Stimulated activated CD4-positive, alpha-beta T cell treated with anti-CD3 and anti-CD28 coated beads, Interleukin-4, amount 100 ng/mL, for 24 hours (primary cell): ENCODE data around the gene SIK1.
"Not testable (repeated sequence)": the region's sequence is repeated elsewhere in the genome, so short reads cannot be mapped to it uniquely, and the experiment has no call there.

ENCODE experiments used
- DNase-seq: peaks from one replicate; pipeline ENCODE4 v3.0.0-alpha.2; 2020

SIK1 gene

DNA sequence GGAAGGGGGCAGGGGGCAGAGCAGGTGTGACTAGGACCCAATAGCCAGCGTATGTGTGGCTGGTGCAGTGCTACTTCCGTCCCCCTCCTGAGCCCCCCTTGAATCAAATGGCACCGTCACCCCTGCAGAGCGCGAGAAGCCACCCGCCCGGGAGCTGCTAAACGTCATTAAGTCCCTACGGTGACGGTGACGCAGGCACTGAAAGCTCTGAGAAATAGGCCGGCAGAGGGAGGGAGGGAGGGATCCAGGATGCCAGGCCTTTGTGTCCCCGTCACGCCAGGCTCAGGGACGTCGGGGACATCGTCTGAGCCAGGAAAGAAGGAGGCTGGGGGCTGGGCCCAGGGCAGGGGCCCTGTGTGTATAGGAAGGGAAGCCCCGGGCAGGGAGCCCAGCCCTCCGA, 43.6 kb downstream of the SIK1 start:
- not testable (repeated sequence) for DNase-seq

GRCh38 chr21:43382902-43383301, 44.0 kb downstream of the SIK1 start:
- DNase-seq = not testable (repeated sequence)

DNA sequence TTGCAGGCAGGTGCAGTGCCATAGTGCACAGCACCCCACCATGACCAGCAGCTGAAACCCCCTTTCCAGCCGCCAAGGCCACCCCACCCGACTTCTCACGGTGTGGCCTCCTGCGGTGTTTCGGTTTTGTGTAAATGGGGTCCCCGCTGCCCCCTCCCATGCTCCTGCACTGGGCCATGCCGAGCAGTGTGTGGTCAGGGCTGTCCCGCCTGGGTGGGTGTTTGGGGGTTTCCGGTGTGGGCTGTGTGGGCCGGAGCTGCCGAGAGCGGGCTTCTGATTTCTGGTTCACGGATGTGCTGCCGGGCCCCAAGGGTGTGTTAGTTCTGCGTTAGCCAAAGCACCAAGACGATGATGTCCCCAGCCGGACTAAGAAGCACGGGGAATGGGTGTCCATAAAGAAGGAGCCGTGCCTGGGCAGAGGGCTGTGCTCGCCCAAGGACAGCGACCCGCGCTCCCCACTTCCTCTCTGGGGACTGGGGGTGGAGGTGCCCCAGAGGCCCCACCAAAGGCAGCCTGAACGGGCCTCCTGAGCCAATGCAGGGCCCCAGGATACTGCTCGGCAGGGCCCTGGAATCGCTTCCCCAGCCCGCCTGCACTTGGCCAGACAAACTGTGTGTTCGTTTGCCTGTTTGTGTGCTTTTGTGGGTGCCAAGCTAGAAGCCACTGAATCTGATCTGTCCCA, 45.9 kb downstream of the SIK1 start:
- not testable (repeated sequence) for DNase-seq

- not testable (repeated sequence) for DNase-seq
Measured at GRCh38 chr21:43380337-43380736, 46.6 kb downstream of the SIK1 start.

GRCh38 chr21:43379626-43380122, 47.3 kb downstream of the SIK1 start:
- DNase-seq = not testable (repeated sequence)

DNA sequence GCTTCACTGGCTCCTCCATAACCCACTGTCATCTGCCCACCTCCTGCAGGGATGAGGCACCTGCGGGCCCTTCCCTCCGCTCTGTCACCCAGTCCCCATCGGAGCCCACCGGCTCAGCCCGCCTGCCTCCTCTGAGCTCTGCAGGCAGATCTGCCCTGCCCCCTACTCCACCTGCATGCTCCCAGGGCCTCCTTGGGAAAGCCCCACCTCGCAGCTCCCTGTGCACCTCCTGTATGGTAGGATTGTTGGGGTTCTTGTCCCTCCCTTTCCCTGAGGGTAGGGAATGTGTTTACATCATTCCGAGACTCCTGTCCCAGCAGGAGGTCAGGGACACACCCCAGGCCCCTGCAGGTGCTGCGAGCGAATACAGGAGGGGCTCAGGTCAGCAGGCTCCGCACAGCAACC, 50.5 kb downstream of the SIK1 start:
- no peak for DNase-seq

DNA sequence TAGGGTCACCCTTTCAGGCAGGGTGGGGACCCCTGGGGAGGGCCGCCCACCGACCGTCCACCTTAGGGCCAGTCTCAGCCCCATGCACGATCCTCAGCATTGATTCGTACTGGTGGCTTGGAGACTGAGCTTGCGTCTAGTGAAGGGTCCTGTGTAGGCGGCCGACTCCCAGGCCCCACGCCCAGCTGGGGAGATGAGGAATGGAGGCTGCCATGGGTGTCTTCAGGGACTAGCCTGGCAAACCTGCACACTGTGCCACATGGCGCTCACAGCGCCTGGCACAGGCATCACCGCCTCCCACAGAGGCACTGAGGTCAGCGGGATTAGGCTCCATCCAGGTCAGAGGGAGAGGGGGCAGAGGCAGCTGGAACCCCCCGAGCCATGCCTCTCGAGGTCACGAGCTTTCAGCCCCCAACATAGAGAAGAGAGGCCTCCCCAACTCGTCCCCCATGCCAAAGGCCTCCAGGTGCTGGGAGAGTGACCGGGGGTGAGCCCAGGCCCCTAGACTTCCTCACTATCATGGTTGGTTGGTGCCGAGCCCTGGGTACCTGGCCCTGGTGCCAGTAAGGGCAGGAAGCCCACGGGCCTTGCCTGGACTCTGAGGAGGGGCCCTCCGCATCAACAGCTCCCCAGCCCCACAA, 51.0 kb downstream of the SIK1 start:
- no peak for DNase-seq

DNA sequence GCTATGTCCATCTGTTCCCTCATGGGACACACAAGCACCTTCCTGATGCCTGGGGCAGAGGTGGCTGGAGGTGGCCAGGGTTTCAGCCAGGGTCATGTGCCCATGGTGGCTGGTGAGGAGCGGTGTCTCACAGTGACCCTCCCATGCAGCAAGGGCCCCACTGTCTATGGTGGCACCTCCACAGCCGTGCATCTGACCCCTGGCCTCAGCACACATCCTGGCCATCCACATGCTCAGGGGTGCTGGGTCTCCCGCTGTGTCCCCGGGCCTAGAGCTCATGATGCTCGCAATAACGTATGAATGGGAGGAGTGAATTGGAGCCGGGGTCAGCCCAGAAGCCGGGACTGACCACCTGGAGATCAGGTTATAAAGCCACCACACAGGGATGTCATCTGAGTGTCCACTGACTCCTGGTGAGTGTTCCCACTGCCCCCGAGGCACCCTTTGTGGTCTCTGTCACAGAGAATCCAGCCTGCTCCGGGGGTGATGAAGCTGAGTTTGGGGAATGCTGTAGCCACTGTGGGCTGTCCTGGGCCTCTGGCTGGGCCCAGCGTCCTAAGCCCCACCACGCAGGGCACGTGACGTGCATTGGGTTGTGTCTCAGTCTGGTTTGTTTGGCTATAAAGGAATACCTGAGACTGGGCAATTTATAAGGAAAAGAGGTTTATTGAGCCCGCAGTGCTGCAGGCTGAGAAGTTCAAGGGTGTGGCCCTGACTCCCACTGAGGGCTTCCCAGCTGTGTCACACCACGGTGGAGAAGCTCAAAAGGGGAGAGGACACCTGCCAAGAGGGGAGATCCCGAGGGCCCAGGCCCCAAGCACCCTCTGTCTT, 51.7 kb downstream of the SIK1 start:
- no peak for DNase-seq

GRCh38 chr21:43374228-43374885, 52.6 kb downstream of the SIK1 start:
- no peak for DNase-seq

DNA sequence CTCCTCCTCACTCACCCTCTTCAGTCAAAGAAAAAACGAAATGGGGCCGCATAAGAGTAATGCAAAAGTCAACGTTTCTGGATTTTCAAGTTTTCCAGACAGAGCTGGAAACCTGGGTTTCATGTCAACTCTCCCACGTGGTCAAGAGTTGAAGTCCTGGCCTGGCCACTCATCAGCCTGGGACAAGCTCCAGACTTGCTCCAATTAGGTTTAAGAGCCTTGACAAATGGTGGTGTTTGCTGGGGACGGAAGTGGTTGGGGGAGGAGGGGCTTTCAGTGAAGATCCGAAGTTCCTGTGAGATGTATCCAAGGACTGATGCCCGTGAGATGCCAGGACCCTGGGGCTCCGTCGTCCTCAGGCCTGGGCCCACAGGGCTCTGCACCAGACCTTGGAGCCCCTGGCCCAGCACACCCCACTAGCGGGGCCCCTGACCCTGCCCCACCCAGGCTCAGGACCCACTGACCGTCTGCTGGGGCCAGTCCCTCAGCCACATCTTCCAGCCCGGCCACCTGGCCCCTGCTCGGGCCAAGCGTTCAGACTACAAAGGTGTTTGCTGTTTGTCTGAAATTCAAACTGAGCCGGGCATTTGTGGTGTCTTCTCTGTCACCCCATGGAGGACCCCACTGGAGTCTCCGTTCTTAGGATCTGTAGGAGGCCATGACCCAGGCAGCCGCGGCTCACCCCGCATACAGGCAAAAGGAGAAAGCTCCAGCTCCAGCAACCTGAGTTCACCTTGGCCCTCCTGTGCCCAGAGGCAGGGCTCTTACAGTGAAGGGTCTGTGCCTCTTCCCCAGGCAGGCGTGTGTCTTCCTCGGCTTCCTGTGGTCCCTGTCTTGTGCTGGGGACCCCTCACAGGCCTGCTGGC, 53.3 kb downstream of the SIK1 start:
- DNase-seq = no peak

- no peak for DNase-seq
Measured at GRCh38 chr21:43372663-43373361, 54.1 kb downstream of the SIK1 start.

- DNase-seq = no peak
Measured at GRCh38 chr21:43371786-43372185, 55.1 kb downstream of the SIK1 start.

- DNase-seq = no peak
Measured at GRCh38 chr21:43370888-43371570, 55.9 kb downstream of the SIK1 start.

DNA sequence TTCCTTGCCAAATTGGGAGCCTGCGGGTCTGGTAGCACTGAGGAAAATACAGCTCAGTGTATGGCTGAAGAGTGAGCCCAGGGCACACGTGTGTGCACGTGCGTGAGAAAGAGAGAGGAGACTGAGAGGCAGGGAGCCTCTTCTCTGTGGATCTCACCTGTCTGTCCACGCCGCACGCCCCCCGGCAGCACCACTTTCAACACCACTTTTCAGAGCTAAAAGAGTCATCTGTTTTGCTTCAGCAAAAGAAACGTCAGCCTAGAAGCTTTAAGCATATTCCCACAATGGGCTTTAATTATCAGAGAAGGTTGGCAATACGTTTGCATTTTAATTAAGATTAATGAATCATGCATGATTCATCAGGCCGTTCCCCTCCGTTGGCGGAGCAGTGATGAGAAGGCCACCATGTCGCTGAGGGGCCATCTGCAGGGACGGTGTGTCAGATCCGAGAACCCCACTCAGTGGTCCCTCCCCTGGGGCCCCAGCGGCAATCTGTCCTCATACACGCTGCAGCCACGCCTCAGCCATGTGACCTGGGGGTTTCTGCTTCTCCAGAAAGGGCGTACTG, 56.8 kb downstream of the SIK1 start:
- DNase-seq = no peak

DNA sequence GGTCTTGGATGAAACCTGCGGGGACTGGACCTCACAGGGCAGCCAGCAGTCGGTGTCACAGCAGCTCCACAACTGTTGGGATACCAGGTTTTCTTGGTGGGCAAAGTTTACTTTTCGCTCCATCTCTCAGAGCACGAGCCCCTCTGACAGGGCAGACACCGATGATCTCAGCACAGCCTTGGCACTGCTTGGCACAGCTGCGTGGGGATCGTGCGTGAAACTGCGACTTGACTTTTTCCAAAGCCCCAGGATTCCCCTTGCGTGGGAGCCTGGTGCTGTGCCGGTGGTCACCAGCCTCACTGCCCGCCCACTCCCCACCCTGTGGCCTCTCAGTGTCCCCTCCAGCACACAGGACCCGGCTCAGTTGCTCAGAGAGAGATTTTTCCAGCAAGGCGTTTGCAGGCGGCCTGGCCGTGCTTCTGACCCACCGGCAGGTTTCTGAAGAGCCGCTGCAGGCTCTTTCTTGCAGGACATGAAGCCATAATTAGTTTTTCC, 57.3 kb downstream of the SIK1 start:
- no peak for DNase-seq

DNA sequence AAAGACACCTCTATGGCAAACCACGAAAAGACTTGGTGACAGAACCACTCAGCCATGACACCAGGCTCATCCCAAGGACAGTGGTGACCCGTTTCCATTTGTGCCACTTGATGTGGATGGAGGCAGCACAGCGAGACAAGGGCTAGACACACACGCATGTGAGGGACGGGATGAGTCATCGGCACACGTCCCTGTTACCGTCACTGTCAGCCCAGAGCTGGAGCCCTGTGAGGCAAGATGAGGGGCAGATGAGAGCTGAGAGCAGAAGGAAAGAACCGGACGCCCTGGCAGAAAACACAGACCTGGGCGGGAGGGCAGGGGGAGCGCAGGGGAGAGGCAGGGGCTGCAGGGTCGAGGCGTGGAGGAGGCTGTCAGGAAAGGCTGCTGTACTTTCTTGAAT, 57.8 kb downstream of the SIK1 start:
- no peak for DNase-seq

DNA sequence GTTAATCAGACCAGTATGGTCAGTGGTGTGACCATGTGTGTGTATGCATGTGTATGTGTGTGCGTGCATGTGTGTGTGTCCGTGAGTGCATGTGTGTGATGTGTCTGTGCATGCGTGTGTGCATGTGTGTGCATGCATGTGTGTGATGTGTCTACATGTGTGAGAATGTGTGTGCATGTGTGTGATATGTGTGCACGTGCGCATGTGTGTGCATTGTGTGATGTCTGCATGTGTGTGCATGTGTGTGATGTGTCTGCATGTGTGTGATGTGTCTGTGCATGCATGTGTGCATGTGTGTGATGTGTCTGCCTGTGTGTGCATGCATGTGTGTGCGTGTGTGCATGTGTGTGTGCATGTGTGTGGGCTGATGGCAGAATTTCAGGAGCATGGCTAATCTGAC, 58.2 kb downstream of the SIK1 start:
- DNase-seq = no peak

- DNase-seq = no peak
Measured at GRCh38 chr21:43367859-43368258, 59.1 kb downstream of the SIK1 start.

DNA sequence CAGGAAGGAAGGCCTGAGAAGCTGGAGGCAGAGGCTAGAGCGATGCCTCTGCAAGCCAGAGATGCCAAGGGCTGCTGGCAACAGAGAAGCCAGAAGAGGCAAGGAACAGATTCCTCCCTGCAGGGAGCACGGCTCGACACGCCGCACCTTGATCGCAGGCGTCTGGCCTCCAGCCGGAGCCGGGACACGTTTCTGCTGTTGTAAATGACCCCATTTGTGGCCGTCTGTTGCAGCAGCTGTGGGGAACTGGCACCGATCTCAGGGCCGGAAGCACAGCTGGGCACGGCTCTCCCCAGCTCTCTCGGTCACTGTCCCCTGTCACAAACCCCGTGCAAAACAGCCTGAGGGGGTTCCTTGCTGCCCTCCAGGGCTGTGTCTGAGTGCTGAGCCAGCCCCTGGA, 59.6 kb downstream of the SIK1 start:
- no peak for DNase-seq

DNA sequence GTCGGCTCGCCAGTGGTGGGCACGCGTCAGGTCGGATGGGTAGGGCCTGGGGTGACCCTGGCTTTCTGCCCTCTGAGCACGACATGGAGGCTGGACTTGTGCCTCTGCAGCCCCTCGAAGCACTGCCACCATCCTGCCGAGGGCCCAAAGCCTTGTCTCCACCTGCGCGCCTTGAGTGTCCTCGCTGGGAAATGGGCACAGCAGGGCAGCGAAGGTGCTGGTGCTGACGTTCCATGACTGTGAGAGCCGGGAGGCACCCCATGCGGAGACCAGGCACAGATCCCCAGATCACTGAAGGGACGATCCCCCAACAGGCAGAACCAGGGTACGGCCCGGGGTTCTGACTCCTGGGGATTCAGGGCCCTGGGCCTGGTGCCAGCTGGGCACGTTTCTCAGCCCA, 60.3 kb downstream of the SIK1 start:
- DNase-seq = no peak
